Cerebellar nuclear complex (tissue), 1 donor: Measurements from ENCODE around the gene GART.

Experiments used
- DNase-seq, 2 experiments: peaks; one replicate each; lab custom pipeline; 2025; lab: John Stamatoyannopoulos, UW

Gene GART

GRCh38 chr21:33552999-33553598 is 11.2 kb upstream of the GART start:
- DNase-seq = no peak

GRCh38 chr21:33552093-33552998 is 10.4 kb upstream of the GART start:
- DNase-seq = no peak

DNA sequence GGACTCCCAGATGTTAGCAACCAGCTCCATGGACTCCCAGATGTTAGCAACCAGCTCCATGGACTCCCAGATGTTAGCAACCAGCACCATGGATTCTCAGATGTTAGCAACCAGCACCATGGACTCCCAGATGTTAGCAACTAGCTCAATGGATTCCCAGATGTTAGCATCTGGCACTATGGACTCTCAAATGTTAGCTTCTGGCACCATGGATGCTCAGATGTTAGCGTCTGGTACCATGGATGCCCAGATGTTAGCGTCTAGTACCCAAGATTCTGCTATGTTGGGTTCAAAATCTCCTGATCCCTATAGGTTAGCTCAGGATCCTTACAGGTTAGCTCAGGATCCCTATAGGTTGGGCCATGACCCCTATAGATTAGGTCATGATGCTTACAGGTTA is 9.7 kb upstream of the GART start:
- no peak for DNase-seq

- no peak for DNase-seq
These were observed 9.1 kb upstream of the GART start for GRCh38 chr21:33550772-33551660.

GRCh38 chr21:33549848-33550771 is 8.2 kb upstream of the GART start:
- DNase-seq = no peak

- no peak for DNase-seq
These were observed 4.2 kb upstream of the GART start for GRCh38 chr21:33546086-33546485.

GRCh38 chr21:33544451-33545195 is 2.7 kb upstream of the GART start:
- DNase-seq = no peak

GRCh38 chr21:33543505-33544129 is 1.7 kb upstream of the GART start:
- DNase-seq = no peak

GRCh38 chr21:33542640-33543504 is 955 bp upstream of the GART start, which contains the start of gene SON:
Gene SON (plus strand): TSS chr21:33543038. CDS start chr21:33543093, 55 bp downstream.
- peak; percentile 95 to 96 for DNase-seq

DNA sequence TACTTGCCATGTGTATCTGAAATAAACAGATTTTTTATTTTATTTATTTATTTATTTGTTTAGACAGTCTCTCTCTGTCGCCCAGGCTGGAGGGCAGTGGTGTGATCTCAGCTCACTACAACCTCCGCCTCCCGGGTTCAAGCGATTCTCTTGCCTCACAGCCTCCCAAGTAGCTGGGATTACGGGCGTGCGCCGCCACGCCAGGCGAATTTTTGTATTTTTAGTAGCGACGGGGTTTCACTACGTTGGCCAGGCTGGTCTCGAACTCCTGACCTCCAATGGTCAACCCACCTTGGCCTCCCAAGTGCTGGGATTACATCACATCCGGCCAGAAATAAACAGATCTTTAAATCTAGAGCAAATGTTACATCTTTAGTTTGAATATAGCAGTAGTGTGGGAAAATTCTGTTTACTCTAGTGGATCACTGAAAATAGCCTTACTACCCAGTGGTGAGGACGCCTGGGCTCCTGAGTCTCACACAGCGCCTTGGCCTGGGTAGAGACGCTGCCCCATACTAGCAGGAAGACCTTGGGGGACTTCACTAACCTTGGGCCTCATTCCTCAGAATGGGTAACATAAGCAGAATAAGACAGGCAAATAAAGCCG is 709 bp downstream of the GART start:
- no peak for DNase-seq

GRCh38 chr21:33540711-33541104 is 1.2 kb downstream of the GART start:
- DNase-seq = no peak

GRCh38 chr21:33539616-33540015 is 2.3 kb downstream of the GART start:
- DNase-seq = no peak

DNA sequence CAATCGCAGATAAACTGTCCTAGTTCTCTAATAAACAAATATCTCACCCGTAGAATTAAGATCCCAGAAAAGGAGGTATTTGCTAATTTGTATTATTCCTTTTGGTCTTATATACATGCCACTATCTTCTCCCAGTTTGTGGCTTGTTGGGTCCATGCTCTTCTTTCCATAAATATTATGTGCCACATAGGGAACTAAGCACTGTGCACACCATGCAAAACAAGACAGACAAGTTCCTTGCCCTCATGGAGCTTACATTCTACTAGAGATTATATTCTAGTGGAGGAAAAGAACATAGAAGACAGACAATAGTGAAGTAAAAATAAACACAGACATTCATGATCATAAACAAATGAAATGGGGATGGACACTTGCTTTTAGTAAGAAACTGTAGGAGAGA is 4.7 kb downstream of the GART start:
- DNase-seq = no peak

DNA sequence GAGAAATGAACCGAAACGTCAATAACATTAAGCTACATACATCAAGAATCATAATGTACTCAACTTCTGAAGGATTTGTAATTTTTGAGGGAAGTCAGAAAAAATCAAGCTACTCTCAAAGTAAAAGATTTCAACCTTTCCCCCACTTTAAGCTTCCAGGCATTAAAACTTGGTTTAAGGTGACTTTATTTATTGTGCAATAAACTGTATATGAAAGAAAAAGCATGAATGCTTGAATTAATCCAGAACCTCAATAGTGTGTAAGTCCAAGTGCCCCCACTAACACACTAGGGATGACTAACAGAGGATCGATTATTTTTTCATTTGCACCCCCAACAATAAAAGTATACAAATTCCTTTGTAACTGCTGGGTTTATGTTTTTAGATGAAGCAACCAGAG is 10.9 kb downstream of the GART start:
- no peak for DNase-seq

DNA sequence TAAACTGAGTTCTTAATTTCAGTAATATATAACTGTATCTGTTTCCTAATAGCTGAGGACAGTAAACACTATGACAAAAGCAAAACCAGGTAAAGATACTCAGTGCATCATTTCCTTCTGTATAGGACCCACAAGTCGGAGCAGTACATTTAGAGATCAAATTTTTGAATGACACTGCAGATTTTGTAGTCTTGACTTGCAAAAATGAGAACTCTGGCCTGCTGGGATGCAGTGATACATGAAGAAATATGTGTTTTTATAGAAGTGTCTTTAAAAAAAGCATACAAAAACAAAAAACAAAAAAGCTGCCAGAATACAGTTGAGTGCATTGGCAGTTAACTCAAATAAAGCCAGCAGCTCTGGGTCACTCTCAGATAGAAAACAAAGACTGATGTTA is 19.0 kb downstream of the GART start:
- DNase-seq = no peak

- no peak for DNase-seq
These were observed 19.5 kb downstream of the GART start for GRCh38 chr21:33522297-33522952.

DNA sequence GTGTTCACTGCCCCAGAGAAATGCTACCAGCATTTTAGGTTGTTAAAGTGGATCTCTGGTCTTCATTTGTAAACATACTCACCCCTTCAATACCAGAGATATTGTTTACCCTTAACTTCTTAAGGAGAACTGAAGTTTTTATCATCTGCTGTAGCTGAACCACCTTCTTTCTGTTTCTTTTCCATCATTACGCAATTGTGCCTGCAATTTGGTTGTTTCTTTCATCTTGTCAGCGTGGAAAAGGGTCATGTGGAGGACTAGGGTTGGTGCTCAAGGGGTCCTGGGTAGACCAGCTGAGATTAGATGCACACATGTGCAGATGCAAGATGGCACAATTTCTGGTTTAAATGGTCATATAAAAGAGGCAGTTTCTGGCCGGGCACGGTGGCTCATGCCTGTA is 23.0 kb downstream of the GART start:
- no peak for DNase-seq

DNA sequence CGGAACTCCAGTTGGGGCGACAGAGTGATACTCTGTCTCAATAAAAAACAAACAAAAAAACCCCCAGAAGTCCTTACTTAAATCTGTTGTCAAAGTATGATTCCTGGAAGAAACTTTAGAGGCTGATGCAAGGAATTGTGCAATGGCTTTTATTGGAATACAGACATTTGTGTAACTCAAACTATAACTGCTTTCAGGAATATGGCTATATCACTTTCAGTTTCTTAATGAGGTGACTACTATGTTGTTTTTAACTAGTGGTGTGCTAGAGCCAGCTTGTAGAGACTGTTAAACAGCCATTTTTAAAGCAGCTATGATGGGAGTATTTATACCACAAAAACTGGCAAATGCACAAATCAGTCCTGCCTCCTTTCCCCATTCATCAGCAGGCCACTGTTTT is 27.7 kb downstream of the GART start:
- DNase-seq = no peak
